Motor neuron (in vitro differentiated cells): ENCODE measurements around the gene DDX25. TPM values are rescaled to one million over a fixed set of nuclear protein-coding genes. Genes with fewer than 3 reads are reported as not detected.
A peak's percentile ranks its signal among the peaks of the same experiment; 100 is the strongest.

Source experiments
- ATAC-seq, 8 experiments: fragments of 200-7000 bp; cut with Tn5 transposase; replicated peaks in 6 of 8; 2 replicates each; pipeline ENCODE4 v1.8.0; 2021; ENCODE audit warnings: mild to moderate bottlenecking in 8 of 8, moderate library complexity in 8 of 8
- H3K27ac ChIP-seq, 2 donors: fragments of 250-450 bp; sonication (Bioruptor Pico); 2 replicates each; pipeline ENCODE4 v1.9.0; 2021; ENCODE audit warnings: antibody characterized with exemption in 2 of 2, mild to moderate bottlenecking in 2 of 2, moderate library complexity in 1 of 2
- H3K4me1 ChIP-seq, 2 donors: fragments of 250-450 bp; sonication (Bioruptor Pico); replicated peaks in 1 of 2; 2 replicates each; pipeline ENCODE4 v1.6.1; 2021; ENCODE audit warnings: antibody characterized with exemption in 2 of 2, mild to moderate bottlenecking in 2 of 2, moderate library complexity in 1 of 2
- H3K4me3 ChIP-seq, 5 donors: fragments of 250-450 bp; sonication (Bioruptor Pico); 2 replicates each; pipeline ENCODE4 v1.9.0; 2021; ENCODE audit warnings: antibody characterized with exemption in 5 of 5, mild to moderate bottlenecking in 5 of 5, moderate library complexity in 4 of 5
- WGBS, 10 experiments: fragments of 450-650 bp; shearing (Covaris generic); methylation state at CpG; one replicate each; pipeline ENCODE4 v1.0.0; 2022; 5-methylcytosine and 5-hydroxymethylcytosine counted together
- in situ Hi-C, 9 experiments: fragments of 400-800 bp; cut with MboI; loops; one replicate each; pipeline ENCODE4 v1.15.0; 2021; ENCODE audit warnings: low sequenced_read_pairs in 9 of 9, low pct_unique_long_range_greater_than_20kb in 2 of 9; ENCODE audit not compliant: unreplicated experiment in 9 of 9
- total RNA-seq, 8 experiments: library from RNA; unstranded; fragments of 300-600 nt; gene quantifications; 2 replicates each; pipeline versions ENCODE4 v1.2.3 to v1.2.4, GENCODE V29; 2022

Gene DDX25
- total RNA-seq, 8 experiments from 2014 or later, result 0.36 to 16.4 (median 5.4) TPM

DNA sequence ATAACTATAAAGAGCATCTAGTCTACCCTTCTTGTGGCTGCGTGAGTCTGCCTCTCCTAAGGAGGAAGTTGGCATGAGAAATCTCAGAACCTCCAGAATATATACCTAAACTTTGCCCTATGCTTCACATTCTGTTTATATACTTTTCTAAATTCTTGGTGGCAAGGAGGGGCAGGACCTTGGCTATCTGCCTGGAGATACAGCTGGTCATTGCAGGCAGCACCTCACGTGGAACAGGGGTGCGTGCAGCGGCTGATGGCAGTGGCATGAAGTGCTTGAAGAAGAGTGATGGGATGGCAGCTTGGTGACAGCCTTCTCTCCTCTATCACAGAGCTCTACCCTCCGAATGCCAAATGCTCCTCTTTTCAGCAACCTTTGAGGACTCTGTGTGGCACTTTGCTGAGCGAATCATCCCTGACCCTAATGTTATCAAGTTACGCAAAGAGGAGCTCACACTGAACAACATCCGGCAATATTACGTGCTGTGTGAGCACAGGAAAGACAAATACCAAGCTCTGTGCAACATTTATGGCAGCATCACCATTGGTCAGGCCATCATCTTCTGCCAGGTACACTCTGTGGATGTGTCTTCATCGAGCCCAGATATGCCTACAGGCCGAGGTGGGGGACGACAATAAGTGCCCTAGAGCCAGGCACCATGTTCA, 12.5 kb downstream of the DDX25 start:
- H3K27ac ChIP-seq, result no peak overlapping the region
- ATAC-seq, result no peak
- 57 to 100% (median 87%) methylated on average over 1 to 8 of the region's 12 CpGs; no CpG with 5 or more reads in 1 of the 10 experiments for WGBS, 10 experiments
- H3K4me3 ChIP-seq, result no peak overlapping the region
- H3K4me1 ChIP-seq, result no peaks in the 10 kb centered on the region
- in situ Hi-C loops, result loop anchor here in 2 of 9 experiments (10.0 to 25.0 kb wide), 2 partner anchors 270 to 278 kb away; no protein-coding TSS in a partner anchor

DNA sequence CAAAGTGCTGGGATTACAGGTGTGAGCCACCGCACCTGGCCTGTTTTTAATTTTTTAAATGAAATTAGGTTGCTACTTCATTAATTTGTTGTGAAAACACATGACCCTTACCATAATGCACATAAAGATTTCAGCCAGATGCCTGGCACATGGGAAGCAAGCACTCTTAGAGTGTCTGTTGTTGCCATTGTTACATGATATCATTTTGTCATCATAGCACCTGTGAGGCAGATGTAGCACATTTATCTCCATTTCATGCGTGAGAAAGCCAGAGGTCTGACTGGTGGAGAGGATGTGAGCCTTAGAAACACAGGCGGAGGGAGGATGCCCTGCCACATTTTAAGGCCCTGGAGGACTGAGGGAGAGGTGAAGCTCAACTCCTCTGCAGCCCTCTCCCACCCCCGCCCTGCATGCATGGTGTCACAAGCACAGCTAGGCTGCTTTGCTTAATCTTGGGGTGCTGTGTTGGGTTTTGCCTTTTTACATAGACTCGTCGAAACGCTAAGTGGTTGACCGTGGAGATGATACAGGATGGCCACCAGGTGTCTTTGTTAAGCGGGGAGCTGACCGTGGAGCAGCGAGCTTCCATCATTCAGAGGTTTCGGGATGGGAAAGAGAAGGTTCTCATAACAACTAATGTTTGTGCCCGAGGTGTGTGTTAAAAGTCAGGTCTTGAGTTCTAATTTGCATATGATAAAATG, 14.0 kb downstream of the DDX25 start:
- peak in 3 of 8 experiments; percentile 65 to 92 (median 90) for ATAC-seq
- in situ Hi-C loops, result loop anchor here in 2 of 9 experiments (10.0 to 25.0 kb wide), 2 partner anchors 269 to 277 kb away; no protein-coding TSS in a partner anchor
- Histone ChIP-seq H3K4me1 (no peaks in the 10 kb centered on the region), H3K4me3 (no peak overlapping the region), H3K27ac (no peak overlapping the region)
- WGBS, 10 experiments, result 0 to 94% (median 64%) methylated on average over 1 to 9 of the region's 13 CpGs; no CpG with 5 or more reads in 3 of the 10 experiments

DNA sequence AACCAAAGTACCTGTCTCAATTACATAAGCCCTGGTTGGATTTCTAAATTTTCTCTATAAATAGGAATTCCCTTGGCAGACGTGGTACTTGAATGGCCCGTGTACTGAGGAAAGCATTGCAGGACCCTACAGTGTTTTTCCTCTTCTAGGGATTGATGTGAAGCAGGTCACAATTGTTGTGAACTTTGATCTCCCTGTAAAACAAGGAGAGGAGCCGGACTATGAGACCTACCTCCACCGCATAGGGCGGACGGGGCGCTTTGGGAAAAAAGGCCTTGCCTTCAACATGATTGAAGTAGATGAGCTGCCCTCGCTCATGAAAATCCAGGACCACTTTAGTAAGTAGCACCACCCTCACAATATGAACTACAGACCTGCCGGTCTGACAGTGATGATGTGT, 16.7 kb downstream of the DDX25 start:
- in situ Hi-C loops, result loop anchor here in 7 of 9 experiments (5.0 to 25.0 kb wide), 3 partner anchors 266 to 276 kb away; no protein-coding TSS in a partner anchor
- H3K4me1 ChIP-seq, result no peaks in the 10 kb centered on the region
- no peak overlapping the region for H3K27ac ChIP-seq
- no peak for ATAC-seq
- no peak overlapping the region for H3K4me3 ChIP-seq
- WGBS, 10 experiments, result 70 to 100% (median 86%) methylated on average over 1 to 8 of the region's 9 CpGs; no CpG with 5 or more reads in 3 of the 10 experiments

DNA sequence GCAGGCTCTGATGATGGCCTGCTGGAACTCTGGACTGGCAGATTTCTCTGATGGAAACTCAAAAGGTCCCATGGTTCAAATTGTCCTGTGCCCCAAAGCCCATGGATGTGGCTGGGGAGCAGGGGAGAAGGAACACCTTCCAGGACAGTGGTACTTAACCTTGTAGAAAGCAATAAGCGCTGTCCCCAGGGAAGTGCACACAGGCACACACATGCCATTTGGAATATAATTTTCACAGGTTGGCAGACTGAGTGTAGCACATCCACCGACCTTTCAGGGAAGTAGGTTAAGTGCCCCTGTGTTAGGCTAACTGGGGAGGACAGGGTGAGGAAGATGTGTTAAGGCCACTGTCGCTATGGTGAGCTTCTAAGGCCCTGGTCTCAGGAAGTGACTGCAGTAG, 17.8 kb downstream of the DDX25 start:
- in situ Hi-C loops, result loop anchor here in 7 of 9 experiments (5.0 to 25.0 kb wide), 3 partner anchors 265 to 275 kb away; no protein-coding TSS in a partner anchor
- WGBS, 10 experiments, result 40 to 80% (median 67%) methylated on average over 1 of the region's 3 CpGs; no CpG with 5 or more reads in 7 of the 10 experiments
- Histone ChIP-seq H3K4me1 (no peaks in the 10 kb centered on the region), H3K4me3 (no peak overlapping the region), H3K27ac (no peak overlapping the region)
- no peak for ATAC-seq

DNA sequence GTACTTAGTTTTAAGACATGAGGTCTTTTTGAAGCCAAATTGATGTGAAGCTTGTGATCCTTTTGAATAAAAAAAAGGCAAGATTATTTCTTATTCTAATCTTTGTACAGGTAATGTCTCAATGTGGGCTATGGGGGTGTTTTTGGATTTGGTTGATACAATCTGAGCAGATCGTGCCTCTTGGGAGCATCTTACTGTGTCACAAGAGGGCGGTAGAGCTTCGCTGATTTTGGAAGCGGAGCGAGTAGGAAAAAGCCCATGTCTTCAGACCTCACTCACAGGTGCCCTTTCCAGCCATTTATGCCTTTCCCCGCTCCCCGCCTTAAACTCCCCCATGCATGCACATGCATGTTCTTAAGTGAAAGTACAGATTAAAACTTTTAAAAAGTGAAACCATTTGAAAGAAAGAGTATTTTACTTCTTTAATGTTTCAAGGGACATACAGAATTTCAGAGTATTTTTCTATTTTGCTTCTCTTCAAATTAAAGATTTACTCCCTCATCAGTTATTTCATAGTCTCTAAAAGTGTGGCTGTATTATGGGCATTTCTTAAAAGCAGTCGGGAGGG, 18.8 kb downstream of the DDX25 start:
- 0 to 20% (median 2%) methylated on average over 1 to 8 of the region's 8 CpGs; no CpG with 5 or more reads in 1 of the 10 experiments for WGBS, 10 experiments
- Histone ChIP-seq H3K4me3 (no peak overlapping the region), H3K27ac (no peak overlapping the region), H3K4me1 (no peaks in the 10 kb centered on the region)
- peak; percentile 49 to 88 (median 74) for ATAC-seq
- in situ Hi-C loops, result loop anchor here in 7 of 9 experiments (5.0 to 25.0 kb wide), 3 partner anchors 264 to 274 kb away; no protein-coding TSS in a partner anchor

GRCh38 chr11:125923633-125924032, 19.3 kb downstream of the DDX25 start:
- Histone ChIP-seq H3K4me1 (no peaks in the 10 kb centered on the region), H3K27ac (no peak overlapping the region), H3K4me3 (no peak overlapping the region)
- 40 to 100% (median 81%) methylated on average over 1 to 7 of the region's 8 CpGs; no CpG with 5 or more reads in 7 of the 10 experiments for WGBS, 10 experiments
- ATAC-seq, result no peak
- in situ Hi-C loops, result loop anchor here in 7 of 9 experiments (5.0 to 25.0 kb wide), 3 partner anchors 264 to 274 kb away; no protein-coding TSS in a partner anchor

DNA sequence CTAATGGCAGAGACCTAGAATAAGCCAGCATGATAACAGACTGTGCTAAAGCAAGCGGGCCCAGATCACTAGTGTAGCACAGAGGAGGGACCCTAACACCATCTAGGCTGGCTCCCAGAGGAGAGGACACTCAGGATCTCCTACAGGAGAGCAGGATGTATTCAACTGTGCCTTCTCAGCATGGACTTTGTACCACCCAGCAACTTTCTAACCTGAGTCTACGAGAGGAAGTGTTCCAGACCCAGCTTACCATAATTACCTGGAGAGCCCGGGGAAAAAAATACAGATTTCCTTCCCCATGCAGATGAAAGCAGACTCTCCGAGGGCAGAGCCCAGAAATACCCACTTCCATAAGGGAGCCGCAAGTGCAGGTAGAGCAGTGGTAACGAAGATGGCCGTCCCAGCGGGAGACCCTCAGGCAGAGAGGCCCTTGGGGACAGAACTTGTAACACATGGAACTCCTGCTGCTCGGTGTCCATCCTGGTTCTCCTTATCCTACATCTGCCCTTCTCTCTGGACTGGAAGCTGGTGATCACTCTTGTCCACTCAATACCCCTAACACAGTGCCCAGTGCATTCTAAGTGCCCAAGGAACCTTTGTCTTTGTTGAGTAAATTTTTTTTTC, 20.2 kb downstream of the DDX25 start:
- Histone ChIP-seq H3K27ac (no peak overlapping the region), H3K4me3 (no peak overlapping the region), H3K4me1 (no peaks in the 10 kb centered on the region)
- ATAC-seq, result no peak
- in situ Hi-C loops, result loop anchor here in 8 of 9 experiments (5.0 to 25.0 kb wide), 4 partner anchors 138 to 273 kb away; partner anchors contain the start of gene CDON (in 1 of the 8)
- WGBS, 10 experiments, result 60 to 97% (median 86%) methylated on average over 1 to 7 of the region's 9 CpGs; no CpG with 5 or more reads in 3 of the 10 experiments

- H3K27ac ChIP-seq, result no peak overlapping the region
- ATAC-seq, result peak in 3 of 8 experiments; percentile 24 to 62 (median 47)
Observed at GRCh38 chr11:125925247-125925740, 21.0 kb downstream of the DDX25 start.

DNA sequence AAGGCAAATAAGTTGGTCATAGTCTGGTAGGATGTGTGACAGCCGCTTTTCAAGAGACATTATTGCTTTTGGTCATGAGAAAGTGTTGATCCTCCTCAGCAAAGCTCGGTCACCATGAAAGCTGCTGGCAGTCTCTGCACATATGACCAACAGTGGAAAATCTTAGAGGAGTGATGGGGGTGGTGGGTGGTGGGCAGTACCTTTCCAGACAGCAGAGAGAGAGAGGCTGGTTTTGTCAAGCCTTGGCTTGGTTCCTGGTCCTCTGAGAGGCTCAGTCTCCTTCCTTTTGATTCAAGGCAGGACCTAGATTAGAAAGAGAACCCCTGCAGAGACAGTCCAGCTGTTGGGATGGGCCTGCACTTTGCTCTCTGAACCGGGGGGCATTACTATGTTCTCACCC, 21.5 kb downstream of the DDX25 start:
- no peak overlapping the region for H3K4me3 ChIP-seq
- 70 to 100% (median 93%) methylated on average over 1 to 2 of the region's 3 CpGs; no CpG with 5 or more reads in 6 of the 10 experiments for WGBS, 10 experiments
- H3K4me1 ChIP-seq, result no peaks in the 10 kb centered on the region
- H3K27ac ChIP-seq, result no peak overlapping the region
- in situ Hi-C loops, result loop anchor here in 6 of 9 experiments (10.0 to 25.0 kb wide), 3 partner anchors 136 to 269 kb away; partner anchors contain the start of gene CDON (in 1 of the 6)
- ATAC-seq, result no peak

More at GRCh38 chr11:125925247-125925740, 21.0 kb downstream of the DDX25 start:
- in situ Hi-C loops, result loop anchor here in 6 of 9 experiments (10.0 to 25.0 kb wide), 3 partner anchors 137 to 270 kb away; partner anchors contain the start of gene CDON (in 1 of the 6)
- Histone ChIP-seq H3K4me1 (no peaks in the 10 kb centered on the region), H3K4me3 (no peak overlapping the region)
- WGBS, 10 experiments, result 17 to 90% (median 71%) methylated on average over 1 to 4 of the region's 6 CpGs; no CpG with 5 or more reads in 2 of the 10 experiments

- in situ Hi-C loops, result loop anchor here in 6 of 9 experiments (10.0 to 25.0 kb wide), 3 partner anchors 136 to 268 kb away; partner anchors contain the start of gene CDON (in 1 of the 6)
Observed at GRCh38 chr11:125926682-125927081, 22.4 kb downstream of the DDX25 start.

DNA sequence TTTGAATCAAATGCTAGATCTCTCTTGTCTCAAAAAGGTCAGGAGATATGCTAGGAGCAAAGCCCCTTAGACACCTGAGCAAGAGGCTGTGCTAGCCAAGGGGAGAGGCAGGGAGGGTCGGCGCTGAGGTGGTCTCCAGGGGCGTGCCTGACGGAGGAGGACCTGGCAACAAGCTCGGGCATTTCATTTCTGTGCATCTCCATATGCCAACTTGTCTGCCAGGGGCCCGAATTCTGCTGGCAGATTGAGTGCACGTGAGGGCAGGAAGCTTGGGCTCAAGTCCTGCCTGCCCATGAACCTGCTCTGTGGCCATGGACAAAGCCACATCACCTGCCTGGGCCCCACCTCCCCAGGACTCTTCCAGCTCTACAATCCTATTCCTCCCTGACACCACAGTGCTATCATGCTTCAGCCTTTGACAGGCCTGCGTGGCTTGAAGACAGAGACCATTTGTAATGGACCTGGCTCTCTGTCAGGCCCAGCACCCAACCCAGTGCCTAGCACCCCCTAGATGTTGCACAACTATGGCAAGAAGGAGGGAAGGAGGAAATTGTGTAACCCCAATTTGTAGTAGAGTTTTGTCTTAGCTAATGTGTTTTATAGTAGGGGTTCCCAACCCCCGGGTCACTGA, 25.3 kb downstream of the DDX25 start:
- in situ Hi-C loops, result loop anchor here in 6 of 9 experiments (10.0 to 25.0 kb wide), 3 partner anchors 133 to 265 kb away; partner anchors contain the start of gene CDON (in 1 of the 6)
- no peak overlapping the region for H3K4me3 ChIP-seq
- no peak overlapping the region for H3K27ac ChIP-seq
- peaks cover 4 to 5% of the 10 kb centered on the region in 2 donors for H3K4me1 ChIP-seq
- ATAC-seq, result no peak
- 43 to 94% (median 77%) methylated on average over 1 to 7 of the region's 9 CpGs; no CpG with 5 or more reads in 5 of the 10 experiments for WGBS, 10 experiments

More at GRCh38 chr11:125926682-125927081, 22.4 kb downstream of the DDX25 start:
- no peak for ATAC-seq
- Histone ChIP-seq H3K4me3 (no peak overlapping the region), H3K4me1 (no peaks in the 10 kb centered on the region), H3K27ac (no peak overlapping the region)
- WGBS, 10 experiments, result 26 to 91% (median 61%) methylated on average over 1 to 6 of the region's 12 CpGs; no CpG with 5 or more reads in 3 of the 10 experiments
